CD14-positive monocyte (primary cell): ENCODE measurements around the gene CUBN. TPM values are rescaled to one million over a fixed set of nuclear protein-coding genes. Genes with fewer than 3 reads are reported as not detected.

Experiments
- DNase-seq, 3 donors: peaks; one replicate each; pipeline ENCODE4 v3.0.0-alpha.2; 2011 to 2022
- H2AFZ ChIP-seq: 2 replicates; pipeline ENCODE4 v1.6.0; 2012; ENCODE audit warnings: mild to moderate bottlenecking, low read depth, low read length, inconsistent platforms; ENCODE audit not compliant: insufficient read depth, poor library complexity, severe bottlenecking
- H3K27ac ChIP-seq, 2 donors: 1 replicate in 1 of 2; 2 replicates in 1 of 2; pipeline ENCODE4 v1.5.1; 2012 to 2013; ENCODE audit warnings: low read length in 2 of 2, control low read depth in 1 of 2, inconsistent platforms in 1 of 2, low read depth in 1 of 2, mild to moderate bottlenecking in 1 of 2
- H3K27me3 ChIP-seq, 2 donors: one replicate each; pipeline versions ENCODE4 v1.6.0 to v1.6.1; 2011 to 2013; ENCODE audit warnings: low read length in 2 of 2; ENCODE audit not compliant: control insufficient read depth in 2 of 2, insufficient read depth in 2 of 2
- H3K36me3 ChIP-seq, 2 donors: replicated peaks in 1 of 2; 1 replicate in 1 of 2; 2 replicates in 1 of 2; pipeline versions ENCODE4 v1.5.1 to v1.6.1; 2012 to 2013; ENCODE audit warnings: low read length in 2 of 2, control low read depth in 1 of 2, inconsistent platforms in 1 of 2, mild to moderate bottlenecking in 1 of 2; ENCODE audit not compliant: insufficient read depth in 2 of 2, control insufficient read depth in 1 of 2
- H3K4me1 ChIP-seq, 2 donors: 1 replicate in 1 of 2; 2 replicates in 1 of 2; pipeline versions ENCODE4 v1.5.1 to v1.6.1; 2012 to 2013; ENCODE audit warnings: low read length in 2 of 2, control low read depth in 1 of 2, inconsistent platforms in 1 of 2, mild to moderate bottlenecking in 1 of 2, moderate library complexity in 1 of 2; ENCODE audit not compliant: insufficient read depth in 2 of 2, control insufficient read depth in 1 of 2
- H3K4me2 ChIP-seq: replicated peaks from 2 replicates; pipeline ENCODE3; 2012; ENCODE audit warnings: low read length, moderate library complexity, mild to moderate bottlenecking; ENCODE audit not compliant: poor library complexity, severe bottlenecking; ENCODE audit errors: extremely low read depth
- H3K4me3 ChIP-seq, 3 experiments: fragments of 200-600 bp in 1 of 3; sonication (generic) in 1 of 3; replicated peaks in 1 of 3; 1 replicate in 2 of 3; 2 replicates in 1 of 3; pipeline ENCODE4 v1.5.1; 2011 to 2013; ENCODE audit warnings: low read length in 3 of 3, mild to moderate bottlenecking in 3 of 3, control low read depth in 2 of 3, low read depth in 2 of 3, inconsistent platforms in 1 of 3, moderate library complexity in 1 of 3
- H3K79me2 ChIP-seq: 2 replicates; pipeline ENCODE4 v1.6.0; 2012; ENCODE audit warnings: mild to moderate bottlenecking, control low read depth, inconsistent platforms, low read length, moderate library complexity; ENCODE audit not compliant: insufficient read depth
- H3K9ac ChIP-seq: 2 replicates; pipeline ENCODE4 v1.6.0; 2017; ENCODE audit warnings: low read length, mild to moderate bottlenecking; ENCODE audit not compliant: insufficient read depth, poor library complexity, severe bottlenecking
- H3K9me3 ChIP-seq, 2 donors: replicated peaks in 1 of 2; 1 replicate in 1 of 2; 2 replicates in 1 of 2; pipeline versions ENCODE4 v1.5.1 to v1.6.1; 2012 to 2013; ENCODE audit warnings: low read length in 2 of 2, control low read depth in 1 of 2; ENCODE audit not compliant: control insufficient read depth in 1 of 2, insufficient read depth in 1 of 2
- H4K20me1 ChIP-seq: 2 replicates; pipeline ENCODE4 v1.6.0; 2012; ENCODE audit warnings: mild to moderate bottlenecking, low read length, control low read depth, moderate library complexity; ENCODE audit not compliant: insufficient read depth
- H3K27ac Mint-ChIP-seq, 7 donors: one replicate each; pipeline ENCODE4 v1.8.0; 2020; ENCODE audit warnings: mild to moderate bottlenecking in 7 of 7, mixed read lengths in 7 of 7, moderate library complexity in 6 of 7, inconsistent platforms in 2 of 7
- H3K27me3 Mint-ChIP-seq, 3 donors: one replicate each; pipeline ENCODE4 v1.8.0; 2021 to 2022; ENCODE audit warnings: low read depth in 3 of 3, mild to moderate bottlenecking in 3 of 3, mixed read lengths in 3 of 3, moderate library complexity in 3 of 3, inconsistent platforms in 1 of 3
- H3K36me3 Mint-ChIP-seq, 2 donors: one replicate each; pipeline ENCODE4 v1.8.0; 2020; ENCODE audit warnings: mixed read lengths in 2 of 2, inconsistent platforms in 1 of 2, mild to moderate bottlenecking in 1 of 2
- H3K4me1 Mint-ChIP-seq: one replicate; pipeline ENCODE4 v1.8.0; 2020; ENCODE audit warnings: mild to moderate bottlenecking, mixed read lengths
- H3K4me3 Mint-ChIP-seq, 2 donors: one replicate each; pipeline ENCODE4 v1.8.0; 2020; ENCODE audit warnings: mild to moderate bottlenecking in 2 of 2, mixed read lengths in 2 of 2, moderate library complexity in 1 of 2
- H3K9me3 Mint-ChIP-seq, 7 donors: one replicate each; pipeline ENCODE4 v1.8.0; 2020 to 2022; ENCODE audit warnings: mixed read lengths in 7 of 7, mild to moderate bottlenecking in 6 of 7, moderate library complexity in 6 of 7, inconsistent platforms in 2 of 7
- WGBS: methylation state at CpG from one replicate; pipeline ENCODE4 v1.1.5; 2013; ENCODE audit warnings: missing lambda C conversion rate; ENCODE audit not compliant: insufficient coverage; 5-methylcytosine and 5-hydroxymethylcytosine counted together
- intact Hi-C, 2 donors: fragments of 100-400 bp; cut with micrococcal nuclease; formaldehyde crosslinking; loops; one replicate each; pipeline versions ENCODE4 v1.15.0 to v1.15.1; 2023
- polyA plus RNA-seq, 3 donors: library from polyadenylated mRNA; depleted of rRNA in 1 of 3; unstranded in 2 of 3; stranded (reverse) in 1 of 3; fragments of 300-500 nt in 2 of 3; fragments of >200 nt in 1 of 3; fragmentation: Illumina TruSeq in 2 of 3; gene quantifications; 1 replicate in 2 of 3; 2 replicates in 1 of 3; pipeline ENCODE4 v1.2.3, GENCODE V29; 2012 to 2021
- TF ChIP-seq, protein P1 (sequence below): fragments of 200-600 bp; IDR thresholded peaks from one replicate; pipeline ENCODE4 v1.8.0; 2022; ENCODE audit warnings: antibody characterized with exemption, mild to moderate bottlenecking

CUBN gene
- polyA plus RNA-seq, 3 donors: 0.95 TPM; not detected in 2

DNA sequence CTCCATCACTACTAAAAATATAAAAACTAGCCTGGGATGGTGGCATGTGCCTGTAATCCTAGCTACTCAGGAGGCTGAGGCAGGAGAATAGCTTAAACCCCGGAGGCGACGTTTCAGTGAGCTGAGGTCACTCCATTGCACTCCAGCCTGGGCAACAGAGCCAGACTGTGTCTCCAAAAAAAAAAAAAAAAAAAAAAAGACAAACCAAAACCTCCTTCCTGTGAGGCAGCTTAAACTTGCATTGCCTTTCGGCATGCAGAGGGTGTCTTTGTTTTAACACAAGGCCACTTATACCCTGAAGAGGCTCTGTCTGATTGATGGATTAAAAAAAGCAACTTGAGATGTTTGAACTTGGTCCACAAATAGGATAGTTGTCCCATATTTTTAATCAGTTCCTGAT is 184.0 kb downstream of the CUBN start:
- DNase-seq: no peak
- no peak overlapping the region for H3K4me3 Mint-ChIP-seq
- peaks cover 0 to 1% (median 0%) of the 10 kb centered on the region in 7 donors for H3K9me3 Mint-ChIP-seq
- H3K4me1 ChIP-seq: peaks cover 7 to 20% of the 10 kb centered on the region in 2 donors
- H3K27ac Mint-ChIP-seq: no peak overlapping the region
- intact Hi-C loops: no loop called here
- H2AFZ ChIP-seq: no peak overlapping the region
- no CpG with 5 or more reads among the region's 4 CpGs for WGBS
- no peaks in the 10 kb centered on the region for H3K36me3 ChIP-seq
- H3K4me1 Mint-ChIP-seq: peaks cover 24% of the 10 kb centered on the region
- no peaks in the 10 kb centered on the region for H3K9me3 ChIP-seq
- no peaks in the 10 kb centered on the region for H3K36me3 Mint-ChIP-seq
- no peak overlapping the region for H3K9ac ChIP-seq
- H3K4me3 ChIP-seq: no peak overlapping the region
- peaks cover 0 to 3% (median 2%) of the 10 kb centered on the region in 3 donors for H3K27me3 Mint-ChIP-seq
- no peak overlapping the region for H3K27ac ChIP-seq
- H4K20me1 ChIP-seq: no peaks in the 10 kb centered on the region
- no peaks in the 10 kb centered on the region for H3K79me2 ChIP-seq
- no peaks in the 10 kb centered on the region for H3K27me3 ChIP-seq
- TF ChIP-seq, protein P1, sequence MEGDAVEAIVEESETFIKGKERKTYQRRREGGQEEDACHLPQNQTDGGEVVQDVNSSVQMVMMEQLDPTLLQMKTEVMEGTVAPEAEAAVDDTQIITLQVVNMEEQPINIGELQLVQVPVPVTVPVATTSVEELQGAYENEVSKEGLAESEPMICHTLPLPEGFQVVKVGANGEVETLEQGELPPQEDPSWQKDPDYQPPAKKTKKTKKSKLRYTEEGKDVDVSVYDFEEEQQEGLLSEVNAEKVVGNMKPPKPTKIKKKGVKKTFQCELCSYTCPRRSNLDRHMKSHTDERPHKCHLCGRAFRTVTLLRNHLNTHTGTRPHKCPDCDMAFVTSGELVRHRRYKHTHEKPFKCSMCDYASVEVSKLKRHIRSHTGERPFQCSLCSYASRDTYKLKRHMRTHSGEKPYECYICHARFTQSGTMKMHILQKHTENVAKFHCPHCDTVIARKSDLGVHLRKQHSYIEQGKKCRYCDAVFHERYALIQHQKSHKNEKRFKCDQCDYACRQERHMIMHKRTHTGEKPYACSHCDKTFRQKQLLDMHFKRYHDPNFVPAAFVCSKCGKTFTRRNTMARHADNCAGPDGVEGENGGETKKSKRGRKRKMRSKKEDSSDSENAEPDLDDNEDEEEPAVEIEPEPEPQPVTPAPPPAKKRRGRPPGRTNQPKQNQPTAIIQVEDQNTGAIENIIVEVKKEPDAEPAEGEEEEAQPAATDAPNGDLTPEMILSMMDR: no peak
- no peak overlapping the region for H3K4me2 ChIP-seq

DNA sequence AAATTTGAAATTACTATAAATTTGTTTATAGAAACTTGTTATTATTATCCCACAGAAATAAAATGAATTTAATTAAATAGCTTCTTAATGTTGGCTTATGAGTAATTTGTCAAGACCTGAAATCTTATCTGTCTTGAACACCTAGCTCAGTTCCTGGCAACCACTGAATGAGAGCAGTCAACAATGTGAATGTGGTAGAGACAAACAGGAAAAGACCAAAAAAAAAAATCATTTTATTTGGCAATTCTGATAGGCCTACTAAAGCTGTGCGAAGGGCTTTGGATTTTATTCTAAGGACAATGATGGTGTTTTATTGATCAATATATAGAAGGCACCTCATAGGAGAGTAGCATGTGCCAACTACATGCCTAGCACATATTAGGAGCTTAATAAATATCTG is 184.6 kb downstream of the CUBN start:
- Mint-ChIP-seq H3K4me3 (no peak overlapping the region), H3K27ac (no peak overlapping the region), H3K4me1 (peaks cover 24% of the 10 kb centered on the region), H3K36me3 (no peaks in the 10 kb centered on the region), H3K27me3 (peaks cover 1 to 3% (median 2%) of the 10 kb centered on the region in 3 donors), H3K9me3 (peaks cover 0 to 1% (median 0%) of the 10 kb centered on the region in 7 donors)
- Histone ChIP-seq H3K79me2 (no peaks in the 10 kb centered on the region), H3K27ac (no peak overlapping the region), H3K4me2 (no peak overlapping the region), H3K9ac (no peak overlapping the region), H2AFZ (no peak overlapping the region), H3K4me3 (no peak overlapping the region), H3K9me3 (no peaks in the 10 kb centered on the region), H3K4me1 (peaks cover 7 to 20% of the 10 kb centered on the region in 2 donors), H3K27me3 (no peaks in the 10 kb centered on the region), H4K20me1 (no peaks in the 10 kb centered on the region), H3K36me3 (no peaks in the 10 kb centered on the region)
- intact Hi-C loops: no loop called here
- DNase-seq: no peak
- TF ChIP-seq, protein P1: no peak
- no CpG with 5 or more reads among the region's 1 CpG for WGBS
